GM20000 (cell line): ENCODE results near the gene PRKAB1.
"Not testable (repeated sequence)": the region's sequence is repeated elsewhere in the genome, so short reads cannot be mapped to it uniquely, and the experiment has no call there.

Experiments used
- DNase-seq: peaks from one replicate; pipeline ENCODE4 v3.0.0; 2012; ENCODE audit warnings: low spot score
- CTCF ChIP-seq: IDR thresholded peaks from 2 replicates; pipeline ENCODE4 v1.5.1; 2012; ENCODE audit warnings: mild to moderate bottlenecking, control low read depth; ENCODE audit errors: extremely low read depth, missing control alignments

Gene PRKAB1

GRCh38 chr12:119704065-119704747 is 36.3 kb downstream of the PRKAB1 start:
- no peak for DNase-seq
- no peak for TF ChIP-seq CTCF

GRCh38 chr12:119705182-119705581 is 37.2 kb downstream of the PRKAB1 start:
- TF ChIP-seq CTCF, result no peak
- DNase-seq, result no peak

GRCh38 chr12:119706427-119706826 is 38.5 kb downstream of the PRKAB1 start:
- not testable (repeated sequence) for DNase-seq

- no peak for DNase-seq
- no peak for TF ChIP-seq CTCF
Measured at GRCh38 chr12:119710374-119710964, 42.5 kb downstream of the PRKAB1 start.

- DNase-seq, result no peak
- no peak for TF ChIP-seq CTCF
Measured at GRCh38 chr12:119710965-119711551, 43.1 kb downstream of the PRKAB1 start.

- no peak for DNase-seq
- TF ChIP-seq CTCF, result no peak
Measured at GRCh38 chr12:119711693-119712092, 43.8 kb downstream of the PRKAB1 start.

GRCh38 chr12:119712721-119713120 is 44.8 kb downstream of the PRKAB1 start:
- TF ChIP-seq CTCF, result no peak
- DNase-seq, result no peak

GRCh38 chr12:119713551-119714031 is 45.7 kb downstream of the PRKAB1 start:
- no peak for DNase-seq

More at GRCh38 chr12:119713551-119714031, 45.7 kb downstream of the PRKAB1 start:
- TF ChIP-seq CTCF, result no peak
